B cell (primary cell): ENCODE results near the gene PNRC2. TPM values are rescaled to one million over a fixed set of nuclear protein-coding genes. Genes with fewer than 3 reads are reported as not detected.

Experiments
- ATAC-seq: fragments of 200-7000 bp; cut with Tn5 transposase; one replicate; pipeline ENCODE4 v1.10.0; 2021; ENCODE audit warnings: low read depth, mild to moderate bottlenecking, moderate number of reproducible peaks, moderate library complexity
- CTCF ChIA-PET: fragments of 350-600 bp; sonication (Branson Sonifier 250); formaldehyde crosslinking; loops from one replicate; lab custom pipeline; 2021; ENCODE audit warnings: antibody characterized with exemption, inconsistent platforms; lab: Charles Lee
- POLR2A ChIA-PET: fragments of 350-600 bp; sonication (Branson Sonifier 250); formaldehyde crosslinking; loops from one replicate; lab custom pipeline; 2021; ENCODE audit warnings: antibody characterized with exemption; lab: Charles Lee
- DNase-seq: peaks from one replicate; pipeline ENCODE4 v3.0.0; 2013
- H2AFZ ChIP-seq: 2 replicates; pipeline ENCODE4 v1.6.1; 2012; ENCODE audit warnings: mild to moderate bottlenecking, low read depth, low read length; ENCODE audit not compliant: insufficient read depth, poor library complexity, severe bottlenecking
- H3K27ac ChIP-seq, 2 donors: 1 replicate in 1 of 2; 2 replicates in 1 of 2; pipeline ENCODE4 v1.5.1; 2012 to 2013; ENCODE audit warnings: low read length in 2 of 2, mild to moderate bottlenecking in 2 of 2, moderate library complexity in 1 of 2
- H3K27me3 ChIP-seq, 4 experiments: fragments of 200-600 bp in 1 of 4; sonication (generic) in 1 of 4; replicated peaks in 1 of 4; 1 replicate in 2 of 4; 2 replicates in 2 of 4; pipeline versions ENCODE4 v1.6.1 to v1.7.0; 2013 to 2016; ENCODE audit warnings: low read length in 3 of 4, mild to moderate bottlenecking in 2 of 4, mixed read lengths in 1 of 4, moderate library complexity in 1 of 4; ENCODE audit not compliant: insufficient read depth in 4 of 4, control insufficient read depth in 3 of 4; ENCODE audit errors: control extremely low read depth in 1 of 4
- H3K36me3 ChIP-seq, 2 experiments: replicated peaks in 1 of 2; 1 replicate in 1 of 2; 2 replicates in 1 of 2; pipeline versions ENCODE4 v1.6.1 to v1.7.1; 2013; ENCODE audit warnings: low read length in 1 of 2; ENCODE audit not compliant: insufficient read depth in 2 of 2, control insufficient read depth in 1 of 2; ENCODE audit errors: control extremely low read depth in 1 of 2, extremely low read depth in 1 of 2
- H3K4me1 ChIP-seq, 2 donors: fragments of 200-600 bp in 1 of 2; sonication (generic) in 1 of 2; 1 replicate in 1 of 2; 2 replicates in 1 of 2; pipeline versions ENCODE4 v1.5.1 to v1.6.1; 2013 to 2017; ENCODE audit warnings: low read length in 2 of 2; ENCODE audit not compliant: control insufficient read depth in 2 of 2, insufficient read depth in 2 of 2
- H3K4me2 ChIP-seq: replicated peaks from 2 replicates; pipeline ENCODE3; 2012; ENCODE audit warnings: mild to moderate bottlenecking, low read depth, low read length; ENCODE audit not compliant: poor library complexity, severe bottlenecking
- H3K4me3 ChIP-seq, 5 experiments: fragments of 200-600 bp in 1 of 5; sonication (generic) in 1 of 5; 1 replicate in 3 of 5; 2 replicates in 2 of 5; pipeline versions ENCODE4 v1.5.1 to v1.7.0; 2011 to 2016; ENCODE audit warnings: low read length in 4 of 5, mild to moderate bottlenecking in 4 of 5, low read depth in 2 of 5, control low read depth in 1 of 5, moderate library complexity in 1 of 5; ENCODE audit not compliant: insufficient read depth in 1 of 5; ENCODE audit errors: control extremely low read depth in 1 of 5, extremely low read depth in 1 of 5
- H3K79me2 ChIP-seq: fragments of 200-600 bp; sonication (generic); one replicate; pipeline ENCODE4 v1.6.0; 2016; ENCODE audit warnings: low read length; ENCODE audit not compliant: control insufficient read depth, insufficient read depth
- H3K9ac ChIP-seq: fragments of 200-600 bp; sonication (generic); 2 replicates; pipeline ENCODE4 v1.6.1; 2017; ENCODE audit warnings: mild to moderate bottlenecking, low read length, moderate library complexity
- H3K9me3 ChIP-seq, 3 donors: one replicate each; pipeline versions ENCODE4 v1.6.1 to v1.7.1; 2013; ENCODE audit warnings: low read length in 2 of 3; ENCODE audit not compliant: control insufficient read depth in 2 of 3, insufficient read depth in 1 of 3; ENCODE audit errors: control extremely low read depth in 1 of 3
- H4K20me1 ChIP-seq: 2 replicates; pipeline ENCODE4 v1.6.0; 2012; ENCODE audit warnings: mild to moderate bottlenecking, low read length; ENCODE audit not compliant: insufficient read depth, control insufficient read depth, poor library complexity, severe bottlenecking
- H3K27ac Mint-ChIP-seq: one replicate; pipeline ENCODE4 v1.8.0; 2021; ENCODE audit warnings: mixed read lengths
- H3K27me3 Mint-ChIP-seq: one replicate; pipeline ENCODE4 v1.8.0; 2021; ENCODE audit warnings: mixed read lengths
- H3K4me1 Mint-ChIP-seq: one replicate; pipeline ENCODE4 v1.8.0; 2021; ENCODE audit warnings: mixed read lengths
- H3K4me3 Mint-ChIP-seq: one replicate; pipeline ENCODE4 v1.8.0; 2021; ENCODE audit warnings: mixed read lengths
- H3K9me3 Mint-ChIP-seq: one replicate; pipeline ENCODE4 v1.8.0; 2022; ENCODE audit warnings: mixed read lengths; ENCODE audit not compliant: insufficient read depth
- EZH2 ChIP-seq: IDR thresholded peaks from 2 replicates; pipeline ENCODE4 v1.6.1; 2012; ENCODE audit warnings: borderline replicate concordance, low read depth, mild to moderate bottlenecking, moderate library complexity, low read length; ENCODE audit not compliant: insufficient read depth, poor library complexity, severe bottlenecking
- WGBS: methylation state at CpG from one replicate; pipeline ENCODE4 v1.1.5; 2013; ENCODE audit warnings: missing lambda C conversion rate; ENCODE audit not compliant: insufficient coverage; 5-methylcytosine and 5-hydroxymethylcytosine counted together
- intact Hi-C: fragments of 100-400 bp; cut with micrococcal nuclease; formaldehyde crosslinking; loops from one replicate; pipeline ENCODE4 v1.10.0; 2022
- polyA plus RNA-seq: library from polyadenylated mRNA; depleted of rRNA; stranded (reverse); fragments of >200 nt; gene quantifications from 2 replicates; pipeline ENCODE4 v1.2.3, GENCODE V29; 2012
- total RNA-seq, 2 donors: library from RNA; stranded (reverse); fragments of 120-200 nt in 1 of 2; gene quantifications; 1 replicate in 1 of 2; 2 replicates in 1 of 2; pipeline versions ENCODE4 v1.2.3 to v1.2.4, GENCODE V29; 2013 to 2022
- TF ChIP-seq, protein P1 (sequence below): fragments of 200-600 bp; IDR thresholded peaks from one replicate; pipeline ENCODE4 v1.8.0; 2022; ENCODE audit warnings: antibody characterized with exemption, mild to moderate bottlenecking

Gene PNRC2
- total and polyA plus RNA-seq, 2 donors (not counting 1 experiment from before 2014, with no cell fraction given) = 89.8 to 174 TPM

DNA sequence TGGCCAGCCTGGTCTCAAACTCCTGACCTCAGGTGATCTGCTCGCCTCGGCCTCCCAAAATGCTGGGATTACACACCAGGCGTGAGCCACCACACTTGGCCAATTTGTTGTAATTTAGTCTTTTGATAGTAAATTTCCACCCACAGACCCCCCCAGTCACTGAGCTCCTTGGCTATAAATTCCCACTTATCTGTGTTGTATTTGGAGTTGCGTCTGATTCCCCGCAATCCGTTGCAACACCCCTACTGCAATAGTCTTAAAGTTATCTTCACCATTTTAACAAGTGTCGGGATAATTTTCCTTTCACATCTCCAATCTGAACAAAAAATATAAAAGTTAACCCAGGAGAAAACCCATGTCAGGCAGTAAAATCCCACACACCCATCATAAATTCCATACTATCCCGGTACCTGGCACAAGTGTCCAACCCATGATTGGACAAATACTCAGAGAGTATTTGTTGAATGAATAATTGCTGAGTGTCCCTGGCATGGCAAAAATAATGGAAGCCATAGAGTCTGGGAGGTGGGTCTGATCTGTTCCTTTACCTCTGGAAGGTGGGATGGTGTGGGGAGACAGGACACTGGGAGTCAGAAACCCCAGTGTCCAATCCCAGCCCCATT lies 37.2 kb upstream of the PNRC2 start:
- Histone ChIP-seq H3K4me1 (peaks cover 12 to 22% of the 10 kb centered on the region in 2 donors), H3K4me2 (no peak overlapping the region), H4K20me1 (no peaks in the 10 kb centered on the region), H3K9me3 (no peaks in the 10 kb centered on the region), H3K36me3 (no peaks in the 10 kb centered on the region), H2AFZ (no peak overlapping the region), H3K9ac (no peak overlapping the region), H3K27ac (no peak overlapping the region), H3K4me3 (no peak overlapping the region), H3K27me3 (no peaks in the 10 kb centered on the region), H3K79me2 (peaks cover 5% of the 10 kb centered on the region)
- ChIA-PET POLR2A (interaction anchor here (0.6 kb wide), 1 partner anchor 44 kb away, joined by 4 read pairs; no protein-coding TSS in a partner anchor), CTCF (interaction anchor here (1.0 to 3.5 kb wide), 2 partner anchors 26 to 112 kb away, joined by 3 to 28 read pairs; no protein-coding TSS in a partner anchor)
- Mint-ChIP-seq H3K4me3 (no peak overlapping the region), H3K4me1 (peaks cover 17% of the 10 kb centered on the region), H3K27me3 (no peaks in the 10 kb centered on the region), H3K9me3 (no peaks in the 10 kb centered on the region), H3K27ac (peak overlapping the region; percentile 28)
- intact Hi-C loops = no loop called here
- WGBS = no CpG with 5 or more reads among the region's 8 CpGs
- no peak for ATAC-seq
- DNase-seq = no peak
- TF ChIP-seq, protein P1, sequence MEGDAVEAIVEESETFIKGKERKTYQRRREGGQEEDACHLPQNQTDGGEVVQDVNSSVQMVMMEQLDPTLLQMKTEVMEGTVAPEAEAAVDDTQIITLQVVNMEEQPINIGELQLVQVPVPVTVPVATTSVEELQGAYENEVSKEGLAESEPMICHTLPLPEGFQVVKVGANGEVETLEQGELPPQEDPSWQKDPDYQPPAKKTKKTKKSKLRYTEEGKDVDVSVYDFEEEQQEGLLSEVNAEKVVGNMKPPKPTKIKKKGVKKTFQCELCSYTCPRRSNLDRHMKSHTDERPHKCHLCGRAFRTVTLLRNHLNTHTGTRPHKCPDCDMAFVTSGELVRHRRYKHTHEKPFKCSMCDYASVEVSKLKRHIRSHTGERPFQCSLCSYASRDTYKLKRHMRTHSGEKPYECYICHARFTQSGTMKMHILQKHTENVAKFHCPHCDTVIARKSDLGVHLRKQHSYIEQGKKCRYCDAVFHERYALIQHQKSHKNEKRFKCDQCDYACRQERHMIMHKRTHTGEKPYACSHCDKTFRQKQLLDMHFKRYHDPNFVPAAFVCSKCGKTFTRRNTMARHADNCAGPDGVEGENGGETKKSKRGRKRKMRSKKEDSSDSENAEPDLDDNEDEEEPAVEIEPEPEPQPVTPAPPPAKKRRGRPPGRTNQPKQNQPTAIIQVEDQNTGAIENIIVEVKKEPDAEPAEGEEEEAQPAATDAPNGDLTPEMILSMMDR = no peak
- no peak for TF ChIP-seq EZH2
